ENCODE measurements around the gene NEURL3. TPM values are rescaled to one million over a fixed set of nuclear protein-coding genes. Genes with fewer than 3 reads are reported as not detected.

The NEURL3 gene
- total and polyA plus RNA-seq, 2 donors (not counting 3 experiments of a cell fraction or from before 2014, with no cell fraction given) = not detected

- ChIA-PET CTCF (interaction anchor here (0.6 to 11.6 kb wide), 44 partner anchors 8 to 516 kb away, joined by 3 to 451 read pairs (median 4); partner anchors contain the start of genes ASTL, ITPRIPL1, NCAPH and SNRNP200), POLR2A (no interaction called here)
- FAIRE-seq = peak; percentile 95
Observed at GRCh38 chr2:96509114-96509846, 4.1 kb upstream of the NEURL3 start.

More at GRCh38 chr2:96509114-96509846, 4.1 kb upstream of the NEURL3 start:
- Histone ChIP-seq H3K4me3 (replicated peaks in 1 of 3; ENCODE audit: insufficient read depth in 1 of 3, low read depth in 1 of 3, low read length in 3 of 3) (no peak overlapping the region), H3K4me2 (ENCODE audit: insufficient read depth, low read length) (no peak overlapping the region), H3K79me2 (ENCODE audit: control insufficient read depth, insufficient read depth, low read length) (no peaks in the 10 kb centered on the region), H3K36me3 (ENCODE audit: control insufficient read depth in 2 of 2, extremely low read depth in 1 of 2, insufficient read depth in 2 of 2, low read length in 2 of 2) (no peaks in the 10 kb centered on the region), H2AFZ (ENCODE audit: low read depth, low read length) (peak overlapping the region; percentile 2), H4K20me1 (replicated peaks; ENCODE audit: control insufficient read depth, extremely low read depth, insufficient read depth, low read length) (no peaks in the 10 kb centered on the region), H3K4me1 (ENCODE audit: control insufficient read depth, extremely low read depth, insufficient read depth, low read length) (no peaks in the 10 kb centered on the region), H3K9ac (replicated peaks; ENCODE audit: extremely low read depth, insufficient read depth, low read length) (no peak overlapping the region), H3K9me3 (replicated peaks; ENCODE audit: control insufficient read depth, insufficient read depth, low read length) (no peaks in the 10 kb centered on the region), H3K27me3 (ENCODE audit: control insufficient read depth in 2 of 2, insufficient read depth in 2 of 2, low read length in 2 of 2) (peaks cover 2 to 3% of the 10 kb centered on the region in 2 experiments), H3K27ac (ENCODE audit: insufficient read depth, low read depth, low read length) (no peak overlapping the region), H3K9me1 (replicated peaks; ENCODE audit: control insufficient read depth, extremely low read depth, insufficient read depth, low read length) (no peaks in the 10 kb centered on the region)
- dilution Hi-C loops (cut with MboI; ENCODE audit: extremely low pct_ligation_motif_present, low sequenced_read_pairs) = no loop called here
- TF ChIP-seq CTCF (IDR thresholded peaks at IDR 0.05; ENCODE audit: extremely low read depth in 1 of 2, insufficient read depth in 1 of 2, low read depth in 1 of 2, low read length in 2 of 2) (peak; percentile 99), FOS (IDR thresholded peaks at IDR 0.05; ENCODE audit: borderline replicate concordance, insufficient read depth, low read length) (peak; percentile 59), POLR2A (IDR thresholded peaks at IDR 0.05; ENCODE audit: low read depth, low read length) (no peak), POLR2AphosphoS5 (IDR thresholded peaks at IDR 0.05; ENCODE audit: insufficient read depth, low read depth, low read length) (no peak), GATA2 (IDR thresholded peaks at IDR 0.05; ENCODE audit: insufficient read depth, insufficient read length, low read depth, low read length) (no peak)
- intact Hi-C loops (cut with micrococcal nuclease) = loop anchor here (1.0 to 10.0 kb wide), 9 partner anchors 19 to 451 kb away; partner anchors contain the start of genes ASTL, SNRNP200 and STARD7
- peak; percentile 78 for DNase-seq (ENCODE audit: low read depth, low spot score)
- BruUV-seq (replicated peaks) = no TSS peak

Measured in endothelial cell of umbilical vein (primary cell).